ENCODE data around the gene SMPX. TPM values are rescaled to one million over a fixed set of nuclear protein-coding genes. Genes with fewer than 3 reads are reported as not detected.

The SMPX gene
- total and polyA plus RNA-seq, 9 of the 15 experiments (the other 6 are each of a cell fraction or from before 2014, with no cell fraction given), result not detected

GRCh38 chrX:21802054-21802670 lies 44.2 kb upstream of the SMPX start (continued):
- TF ChIP-seq THRB (CRISPR knock-in tag; conservative IDR thresholded peaks at IDR 0.05) (no peak), ASH1L (IDR thresholded peaks at IDR 0.05; ENCODE audit: borderline replicate concordance, low read depth, partially characterized antibody) (no peak)

- Histone ChIP-seq H3K9me1 (ENCODE audit: control insufficient read depth, insufficient read depth, low read length) (no peaks in the 10 kb centered on the region), H4K20me1 (replicated peaks; ENCODE audit: control insufficient read depth, insufficient read depth, low read length) (no peaks in the 10 kb centered on the region), H3K4me1 (replicated peaks in 1 of 2; ENCODE audit: control insufficient read depth in 2 of 2, insufficient read depth in 2 of 2, low read length in 2 of 2) (no peaks in the 10 kb centered on the region), H3K4me3 (no peak overlapping the region), H3K4me2 (ENCODE audit: insufficient read depth, low read length) (no peak overlapping the region), H2AFZ (ENCODE audit: low read depth, low read length) (no peak overlapping the region), H3K9ac (ENCODE audit: insufficient read depth in 1 of 2, low read depth in 2 of 2, low read length in 2 of 2) (no peak overlapping the region), H3K27me3 (ENCODE audit: control insufficient read depth in 2 of 2, insufficient read depth in 2 of 2, low read length in 2 of 2) (no peaks in the 10 kb centered on the region), H3K36me3 (ENCODE audit: control insufficient read depth, insufficient read depth, low read length) (no peaks in the 10 kb centered on the region), H3K79me2 (ENCODE audit: control insufficient read depth, insufficient read depth, low read length) (no peaks in the 10 kb centered on the region), H3K27ac (ENCODE audit: extremely low read depth, low read depth, low read length) (no peak overlapping the region), H3K9me3 (replicated peaks; ENCODE audit: control insufficient read depth, insufficient read depth, low read depth, low read length) (no peaks in the 10 kb centered on the region)
- ChIA-PET CTCF (ENCODE audit: low intra/inter-chr PET ratio) (no interaction called here), POLR2A (no interaction called here)
- in situ Hi-C loops (cut with MboI), result no loop called here
- 0% methylated on average over 1 of the region's 1 CpG for WGBS (ENCODE audit: insufficient coverage, low coverage, missing lambda C conversion rate)
- ATAC-seq (no peak), DNase-seq (ENCODE audit: extremely low read depth in 1 of 4, low spot score in 3 of 4) (no peak), FAIRE-seq (no peak)
- BruUV-seq (replicated peaks), result no TSS peak
- TF ChIP-seq HMG20A (CRISPR knock-in tag; conservative IDR thresholded peaks at IDR 0.05) (no peak), MTA1 (IDR thresholded peaks at IDR 0.05; ENCODE audit: borderline replicate concordance) (no peak), SREBF1 (IDR thresholded peaks at IDR 0.05; ENCODE audit: borderline replicate concordance, low read depth, low read length) (no peak)
- intact Hi-C loops (cut with micrococcal nuclease), result no loop called here
Observed at GRCh38 chrX:21800344-21800770, 42.4 kb upstream of the SMPX start.

Data from K562 (cell line).